Activated T-helper 1 cell treated with anti-CD3 and anti-CD28 coated beads, Interleukin-2, amount 50 U/mL, for 16 hours (primary cell): ENCODE results near the gene F2RL1.
"Not testable (repeated sequence)": the region's sequence is repeated elsewhere in the genome, so short reads cannot be mapped to it uniquely, and the experiment has no call there.

Experiments used
- DNase-seq, 2 donors: peaks; one replicate each; pipeline ENCODE4 v3.0.0-alpha.2; 2020; ENCODE audit warnings: low read depth in 1 of 2, low spot score in 1 of 2

F2RL1 gene, protein sequence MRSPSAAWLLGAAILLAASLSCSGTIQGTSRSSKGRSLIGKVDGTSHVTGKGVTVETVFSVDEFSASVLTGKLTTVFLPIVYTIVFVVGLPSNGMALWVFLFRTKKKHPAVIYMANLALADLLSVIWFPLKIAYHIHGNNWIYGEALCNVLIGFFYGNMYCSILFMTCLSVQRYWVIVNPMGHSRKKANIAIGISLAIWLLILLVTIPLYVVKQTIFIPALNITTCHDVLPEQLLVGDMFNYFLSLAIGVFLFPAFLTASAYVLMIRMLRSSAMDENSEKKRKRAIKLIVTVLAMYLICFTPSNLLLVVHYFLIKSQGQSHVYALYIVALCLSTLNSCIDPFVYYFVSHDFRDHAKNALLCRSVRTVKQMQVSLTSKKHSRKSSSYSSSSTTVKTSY

DNA sequence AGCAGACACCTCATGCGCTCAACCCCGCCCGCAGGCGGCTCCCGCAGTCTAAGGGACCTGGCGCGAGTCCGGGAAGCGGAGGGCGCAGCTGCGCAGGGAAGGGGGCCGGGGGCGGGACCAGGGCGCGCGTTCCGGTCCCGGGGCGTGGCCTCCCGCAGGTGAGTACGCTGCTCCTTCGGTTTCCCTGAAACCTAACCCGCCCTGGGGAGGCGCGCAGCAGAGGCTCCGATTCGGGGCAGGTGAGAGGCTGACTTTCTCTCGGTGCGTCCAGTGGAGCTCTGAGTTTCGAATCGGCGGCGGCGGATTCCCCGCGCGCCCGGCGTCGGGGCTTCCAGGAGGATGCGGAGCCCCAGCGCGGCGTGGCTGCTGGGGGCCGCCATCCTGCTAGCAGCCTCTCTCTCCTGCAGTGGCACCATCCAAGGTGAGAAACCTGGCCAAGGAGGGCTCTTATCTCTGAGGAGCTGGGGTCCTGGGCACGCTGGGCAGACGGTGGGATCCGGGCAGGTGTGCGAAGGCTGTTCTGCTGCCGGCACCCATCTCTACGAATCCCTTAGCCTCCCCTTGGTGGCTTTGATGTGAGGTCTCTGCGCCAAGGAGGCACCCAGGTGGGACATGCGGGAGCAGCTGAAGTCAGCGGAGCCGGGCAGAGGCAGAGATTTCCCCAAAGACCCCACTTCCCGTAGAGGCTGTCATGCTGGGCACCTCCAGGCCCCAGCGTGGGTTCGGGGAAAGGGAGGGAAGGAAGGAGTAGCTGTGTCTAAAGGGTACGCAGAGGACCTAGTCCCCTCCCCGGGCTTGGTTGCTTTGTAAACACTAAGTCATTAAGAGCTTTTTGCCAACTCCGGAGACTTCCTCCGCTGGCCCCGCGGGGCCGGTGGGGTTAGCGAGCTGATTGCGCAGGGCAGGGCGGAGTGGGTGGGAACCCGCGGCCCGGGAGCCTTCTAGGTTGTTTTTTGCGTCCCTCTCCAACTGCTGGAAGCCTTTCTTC, at the start of gene F2RL1:
F2RL1 (plus strand) TSS at position 187 of the 988 bp plus-strand sequence; CDS start at position 340, 153 bp downstream.
- DNase-seq = peak; percentile 25 to 38

- not testable (repeated sequence) for DNase-seq
These were observed 47.8 kb upstream of the F2RL1 start for GRCh38 chr5:76771041-76771440.

GRCh38 chr5:76771705-76772405, 47.0 kb upstream of the F2RL1 start:
- no peak for DNase-seq

DNA sequence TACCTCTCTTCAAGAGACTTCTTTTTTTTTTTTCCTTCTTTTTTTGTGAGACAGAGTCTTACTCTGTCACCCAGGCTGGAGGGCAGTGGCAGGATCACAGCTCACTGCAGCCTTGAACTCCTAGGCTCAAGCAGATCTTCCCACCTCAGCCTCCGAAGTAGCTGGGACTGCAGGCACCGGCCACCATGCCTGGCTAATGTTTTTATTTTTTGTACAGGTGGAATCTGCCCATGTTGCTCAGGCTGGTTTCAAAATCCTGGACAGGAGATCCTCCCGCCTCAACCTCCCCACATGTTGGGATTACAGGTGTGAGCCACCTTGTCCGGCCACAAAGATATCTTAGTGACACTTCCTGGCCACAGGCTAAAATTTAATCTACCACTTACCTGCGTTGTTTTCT, 42.9 kb upstream of the F2RL1 start:
- no peak for DNase-seq

- DNase-seq = no peak
These were observed 42.4 kb upstream of the F2RL1 start for GRCh38 chr5:76776391-76776790.

DNA sequence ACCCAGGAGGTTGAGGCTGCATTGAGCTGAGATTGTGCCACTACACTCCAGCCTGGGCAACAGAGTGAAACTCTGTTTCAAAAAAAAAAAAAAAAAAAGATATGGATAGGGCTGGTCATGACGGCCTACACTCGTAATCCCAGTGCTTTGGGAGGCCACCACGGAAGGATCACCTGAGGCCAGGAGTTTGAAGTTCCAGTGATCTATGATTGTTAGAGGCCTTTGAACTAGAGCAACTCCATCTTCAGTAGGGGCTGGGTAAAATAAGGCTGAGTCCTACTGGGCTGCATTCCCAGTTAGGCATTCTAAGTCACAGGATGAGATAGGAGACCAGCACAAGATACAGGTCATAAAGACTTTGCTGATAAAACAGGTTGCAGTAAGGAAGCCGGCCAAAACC, 38.2 kb upstream of the F2RL1 start:
- DNase-seq = not testable (repeated sequence)

GRCh38 chr5:76781775-76782174, 37.1 kb upstream of the F2RL1 start:
- no peak for DNase-seq

GRCh38 chr5:76782444-76782843, 36.4 kb upstream of the F2RL1 start:
- DNase-seq = no peak

GRCh38 chr5:76787237-76787636, 31.6 kb upstream of the F2RL1 start:
- no peak for DNase-seq

DNA sequence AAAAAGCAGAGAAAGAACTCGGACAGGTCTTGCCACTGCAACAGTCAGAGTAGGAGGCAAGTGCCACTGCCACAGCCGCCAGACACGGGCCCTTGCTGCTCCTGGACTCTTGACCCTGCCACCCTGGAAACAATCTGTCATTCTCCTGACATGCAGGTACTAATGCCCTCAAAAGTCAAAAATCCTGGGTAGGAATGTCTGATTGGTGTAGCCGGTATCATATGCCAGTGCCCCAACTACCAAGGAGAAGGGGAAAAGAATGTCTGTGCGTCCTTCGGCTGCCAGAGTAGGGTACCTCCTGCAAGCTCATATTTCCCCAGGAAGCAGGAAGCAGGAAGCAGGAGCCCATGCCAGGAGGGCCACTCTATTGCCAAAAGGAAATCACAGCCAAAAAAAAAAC, 30.5 kb upstream of the F2RL1 start:
- DNase-seq = no peak

DNA sequence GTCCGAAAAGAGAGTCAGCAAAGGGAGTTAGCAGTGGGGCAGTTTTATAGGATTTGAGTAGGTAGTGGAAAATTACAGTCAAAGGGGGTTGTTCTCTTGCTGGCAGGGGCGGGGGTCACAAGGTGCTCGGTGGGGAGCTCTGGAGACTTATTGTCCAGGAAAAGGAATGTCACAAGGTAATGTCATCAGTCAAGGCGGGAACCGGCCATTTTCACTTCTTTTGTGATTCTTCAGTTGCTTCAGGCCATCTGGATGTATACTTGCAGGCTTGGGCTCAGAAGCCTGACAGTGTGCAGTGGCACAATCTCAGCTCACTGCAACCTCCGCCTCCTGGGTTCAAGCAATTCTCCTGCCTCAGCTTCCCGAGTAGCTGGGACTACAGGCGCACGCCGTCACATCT, 29.6 kb upstream of the F2RL1 start:
- not testable (repeated sequence) for DNase-seq

GRCh38 chr5:76789991-76790581, 28.7 kb upstream of the F2RL1 start:
- DNase-seq = no peak

DNA sequence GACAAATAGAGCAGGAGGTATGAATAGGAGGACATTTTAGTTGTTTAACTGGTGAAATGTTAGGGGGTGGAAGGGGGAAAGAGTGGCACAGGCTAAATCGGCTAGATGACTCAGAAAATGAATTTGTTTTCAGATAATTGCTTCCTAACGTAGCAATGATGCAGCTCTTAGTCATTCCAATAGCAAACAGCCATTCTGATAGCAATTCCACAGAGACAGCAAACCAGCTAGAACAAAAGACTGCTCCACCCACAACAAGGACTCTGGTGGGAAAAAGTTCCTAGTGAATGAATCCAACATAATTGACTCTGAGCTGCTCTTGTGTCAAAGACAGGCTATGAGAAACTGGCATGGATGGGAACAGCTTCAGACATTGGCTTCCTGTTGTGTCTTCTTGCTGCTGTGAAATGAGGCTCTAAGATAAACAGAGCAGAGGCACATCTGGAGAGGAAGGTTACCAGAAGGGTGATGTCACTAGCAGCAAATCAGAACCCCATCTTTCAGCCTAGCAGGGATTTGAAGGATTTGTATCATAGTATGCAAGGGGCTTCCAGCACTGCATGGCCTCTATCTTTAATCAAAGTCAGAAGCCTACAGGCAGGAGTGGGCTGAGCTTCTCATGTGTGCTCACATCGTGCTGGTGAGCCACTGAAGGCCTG, 28.1 kb upstream of the F2RL1 start:
- no peak for DNase-seq

DNA sequence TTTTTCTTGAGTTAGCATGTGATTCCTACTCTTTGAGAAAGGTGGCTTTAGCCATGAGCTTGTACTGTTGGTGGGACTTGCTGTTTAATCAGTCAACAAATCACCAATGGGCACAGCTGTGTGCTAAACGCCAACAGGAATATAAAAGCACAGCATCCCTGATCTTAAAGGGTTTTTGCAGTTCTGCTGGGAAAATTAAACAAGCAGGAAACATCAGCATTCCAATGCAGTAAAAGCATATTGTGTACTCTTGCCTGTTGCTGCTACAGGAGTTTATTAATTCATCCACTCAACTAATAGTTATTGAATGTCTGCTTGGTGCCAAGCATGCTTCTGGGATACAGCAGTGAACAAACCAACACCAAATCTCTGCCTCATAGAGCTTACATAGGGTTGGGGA, 27.4 kb upstream of the F2RL1 start:
- no peak for DNase-seq

DNA sequence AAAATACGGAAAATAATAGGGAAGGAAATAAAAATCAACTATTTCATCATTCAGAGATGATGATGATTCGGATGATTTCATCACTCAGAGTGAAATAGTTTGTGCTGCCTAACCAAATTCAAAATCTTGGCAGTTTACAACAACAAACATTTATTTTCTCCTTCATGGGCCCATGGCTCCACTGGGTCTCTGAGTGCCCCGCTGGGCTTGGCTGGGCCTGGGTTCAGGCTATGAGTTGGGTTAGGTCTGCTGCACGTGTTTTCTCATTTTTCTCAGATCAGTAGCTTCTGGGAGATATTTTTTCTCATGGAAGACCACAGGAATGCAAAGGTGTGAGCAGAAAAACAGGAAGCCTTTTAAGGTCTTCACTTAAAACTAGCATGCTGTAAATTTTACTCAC, 24.0 kb upstream of the F2RL1 start:
- no peak for DNase-seq

DNA sequence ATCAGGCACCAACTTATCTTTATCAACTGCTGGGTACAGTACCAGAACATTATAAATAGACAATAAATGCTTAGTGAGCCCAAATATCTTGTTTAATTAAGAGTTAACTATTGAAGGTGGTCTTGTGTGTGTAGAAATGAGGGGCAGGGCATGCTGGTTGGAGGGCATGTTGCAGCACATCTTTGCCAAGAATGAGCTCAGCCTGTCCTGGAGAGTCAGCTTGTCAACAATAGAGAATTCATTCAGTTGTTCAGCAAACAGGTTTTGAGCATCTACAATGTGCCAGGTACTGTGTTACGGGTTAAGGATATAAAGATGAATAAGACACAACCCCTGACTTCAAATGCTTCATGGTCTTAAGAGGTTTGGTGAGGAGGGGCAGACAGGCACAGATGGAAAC, 19.2 kb upstream of the F2RL1 start:
- no peak for DNase-seq

- no peak for DNase-seq
These were observed 18.3 kb upstream of the F2RL1 start for GRCh38 chr5:76800579-76800978.

GRCh38 chr5:76801159-76801802, 17.5 kb upstream of the F2RL1 start:
- no peak for DNase-seq

- no peak for DNase-seq
These were observed 17.0 kb upstream of the F2RL1 start for GRCh38 chr5:76801803-76802195.

DNA sequence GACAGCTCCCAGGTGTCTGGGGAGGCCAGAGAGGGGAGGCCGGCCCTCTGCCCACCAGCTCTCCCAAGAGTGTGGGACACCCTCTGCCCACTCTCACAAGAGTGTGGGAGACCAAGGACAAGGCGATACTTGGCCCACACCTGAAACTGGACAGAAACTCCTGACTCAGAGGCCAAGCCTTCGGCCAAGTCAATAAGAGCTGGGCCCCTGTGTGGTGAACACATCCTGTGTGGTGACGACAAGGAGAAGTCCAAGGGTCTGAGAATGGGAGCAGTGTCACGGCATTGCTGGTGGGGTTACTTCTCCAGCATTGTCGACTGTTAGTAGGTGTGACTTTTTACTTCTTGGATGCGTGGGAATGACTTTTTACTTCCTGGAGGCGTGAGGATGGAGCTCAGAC, 14.6 kb upstream of the F2RL1 start:
- DNase-seq = no peak
